ENCODE measurements around the gene GPBP1L1.
"Not testable (repeated sequence)": the region's sequence is repeated elsewhere in the genome, so short reads cannot be mapped to it uniquely, and the experiment has no call there.

The GPBP1L1 gene

DNA sequence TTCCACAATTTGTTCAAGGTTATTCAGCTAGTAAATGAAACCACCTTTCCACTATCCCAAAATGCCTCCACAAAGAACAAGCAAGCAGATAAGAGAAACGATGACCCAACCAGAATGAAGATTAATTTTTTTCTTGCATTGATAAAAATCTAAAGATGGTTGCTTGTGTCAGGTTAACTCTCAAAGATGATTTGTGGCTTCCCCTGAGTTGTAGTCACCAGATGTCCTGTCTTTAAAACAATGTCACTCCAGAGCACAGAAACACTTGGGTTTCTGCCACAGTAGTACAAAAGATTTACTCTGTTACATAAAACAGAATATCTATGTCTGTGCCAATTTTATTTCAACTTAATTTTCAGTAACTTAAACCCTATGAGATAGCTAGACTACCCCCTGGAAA, 51.1 kb downstream of the GPBP1L1 start:
- no peak for DNase-seq (ENCODE audit: low read depth)

- no peak for DNase-seq (ENCODE audit: low read depth)
These were observed 55.9 kb downstream of the GPBP1L1 start for GRCh38 chr1:45630429-45630828.

DNA sequence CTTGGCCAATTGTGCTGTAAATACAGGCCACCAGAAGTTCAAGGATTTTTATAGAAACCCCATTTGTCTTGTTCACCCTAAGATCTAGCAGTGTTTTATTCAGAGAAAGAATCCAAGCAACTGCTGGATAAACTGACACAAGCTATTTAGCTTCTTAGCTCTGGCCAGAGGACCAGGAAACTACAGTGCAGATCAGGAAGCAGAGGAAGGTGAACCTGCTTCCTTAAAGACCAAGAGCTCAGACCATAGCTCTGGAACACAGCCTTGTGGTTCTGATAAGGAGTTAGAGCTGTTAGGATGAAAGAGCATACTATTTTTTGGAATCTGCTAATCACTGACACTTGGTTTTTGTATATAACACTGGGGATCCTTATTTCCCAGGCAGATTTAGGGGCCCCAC, 57.3 kb downstream of the GPBP1L1 start:
- DNase-seq (ENCODE audit: low read depth) = no peak

GRCh38 chr1:45623972-45624371, 62.4 kb downstream of the GPBP1L1 start, which contains the start of gene CCDC17:
CCDC17 (minus strand) TSS chr1:45624054; CDS start chr1:45623909, 145 bp downstream.
- DNase-seq (ENCODE audit: low read depth) = no peak

DNA sequence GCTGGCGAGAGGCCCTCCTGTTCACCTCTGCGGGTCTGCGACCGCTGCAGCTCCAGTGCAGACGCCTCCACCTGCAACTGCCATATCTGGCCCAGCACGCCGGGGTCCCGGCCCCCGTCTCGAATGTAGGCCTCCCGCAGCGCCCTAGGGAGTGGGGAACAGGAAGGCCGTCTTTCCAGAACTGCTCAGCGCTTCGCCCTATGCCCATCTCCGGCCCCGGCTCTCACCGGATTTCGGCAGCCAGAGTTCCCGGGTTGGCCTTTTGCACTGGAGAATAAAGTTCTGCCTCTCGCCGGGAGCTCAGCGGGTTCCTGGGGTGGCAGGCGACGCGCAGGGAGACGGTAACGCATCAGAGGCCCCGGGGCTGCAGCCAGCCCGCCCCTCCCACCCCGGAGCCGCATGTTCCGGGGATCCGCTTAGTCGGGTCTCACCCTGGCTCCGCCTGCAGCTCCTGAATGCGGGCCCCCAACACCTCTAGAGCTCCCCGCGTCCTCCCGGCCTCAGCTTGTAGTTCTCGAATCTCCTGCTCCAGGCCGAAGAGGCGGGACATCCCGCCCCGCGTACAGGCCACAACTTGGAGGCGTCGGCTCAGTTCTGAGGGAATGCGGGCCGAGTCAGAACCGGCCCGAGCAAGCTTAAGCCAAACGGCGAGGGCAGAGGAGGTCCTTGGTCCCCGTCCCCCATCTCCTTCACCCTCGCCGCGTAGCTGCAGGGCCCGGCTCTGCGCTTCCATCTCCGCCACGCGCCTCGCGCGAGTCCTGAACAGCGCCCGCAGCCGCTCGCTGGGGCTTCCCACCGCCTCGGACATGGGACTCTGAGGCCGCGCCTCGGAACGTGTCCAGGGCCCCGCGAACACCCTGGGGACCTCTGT, 63.6 kb downstream of the GPBP1L1 start:
- DNase-seq (ENCODE audit: low read depth) = no peak

- DNase-seq (ENCODE audit: low read depth) = no peak
These were observed 64.3 kb downstream of the GPBP1L1 start for GRCh38 chr1:45621895-45622523.

DNA sequence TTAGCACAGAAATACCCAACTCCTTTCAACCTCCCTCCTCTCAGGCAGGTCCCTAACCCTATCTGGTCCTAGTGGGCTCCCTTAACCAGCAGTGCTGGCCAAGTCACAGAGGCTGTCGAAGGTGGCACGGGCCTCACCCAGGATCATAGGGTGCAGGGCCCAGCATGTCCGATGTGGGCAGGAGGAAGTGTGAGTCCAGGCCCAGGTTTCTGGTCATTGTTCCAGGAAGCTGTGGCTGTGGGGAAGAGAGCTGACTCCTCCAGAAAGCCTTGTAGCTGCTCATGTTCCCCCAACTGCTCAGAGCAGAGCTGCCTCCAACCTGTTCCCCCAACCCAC, 64.9 kb downstream of the GPBP1L1 start:
- no peak for DNase-seq (ENCODE audit: low read depth)

DNA sequence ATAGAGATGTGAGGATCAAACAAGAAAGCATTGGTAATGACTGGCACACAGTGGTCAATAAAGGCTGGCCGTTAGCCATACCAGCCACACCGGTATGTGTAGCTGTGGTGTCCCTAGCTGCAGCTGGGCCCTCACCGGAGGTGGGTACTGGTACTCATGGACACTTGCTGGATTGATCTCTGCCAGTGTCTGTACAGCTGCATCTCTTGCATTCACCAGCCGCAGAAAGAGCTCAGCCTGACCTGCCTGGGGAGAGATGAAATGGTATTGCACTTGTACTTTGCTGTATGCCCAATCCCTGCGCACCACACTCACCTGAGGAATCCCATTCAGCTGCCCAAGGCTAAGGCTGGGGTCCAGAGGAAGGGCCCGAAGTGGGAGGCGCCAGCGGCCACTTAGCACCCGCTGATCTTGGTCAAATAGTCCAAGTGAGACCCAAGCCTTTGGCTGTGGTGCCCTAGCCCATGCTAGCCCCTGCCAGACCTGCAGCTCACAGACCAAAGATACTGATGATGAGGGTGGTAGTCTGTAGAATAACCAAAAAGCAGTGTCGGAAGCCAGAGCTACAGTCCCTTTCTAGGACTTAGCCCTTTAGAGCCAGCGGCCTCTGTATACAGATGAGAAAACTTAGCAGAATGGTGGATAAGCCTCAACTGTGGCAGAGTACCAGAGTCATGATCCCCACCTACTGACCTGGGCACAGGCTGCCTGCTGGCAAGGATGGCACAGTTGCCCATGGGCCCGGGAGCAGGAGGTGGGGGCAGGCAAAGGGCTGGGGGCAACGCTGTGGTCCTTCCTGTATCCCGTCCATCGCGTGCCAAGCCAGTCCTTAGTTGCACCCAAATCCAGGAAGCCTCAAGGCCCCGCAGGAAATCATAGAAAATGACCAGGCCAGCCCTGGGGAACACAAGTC, 65.5 kb downstream of the GPBP1L1 start:
- DNase-seq (ENCODE audit: low read depth) = no peak

DNA sequence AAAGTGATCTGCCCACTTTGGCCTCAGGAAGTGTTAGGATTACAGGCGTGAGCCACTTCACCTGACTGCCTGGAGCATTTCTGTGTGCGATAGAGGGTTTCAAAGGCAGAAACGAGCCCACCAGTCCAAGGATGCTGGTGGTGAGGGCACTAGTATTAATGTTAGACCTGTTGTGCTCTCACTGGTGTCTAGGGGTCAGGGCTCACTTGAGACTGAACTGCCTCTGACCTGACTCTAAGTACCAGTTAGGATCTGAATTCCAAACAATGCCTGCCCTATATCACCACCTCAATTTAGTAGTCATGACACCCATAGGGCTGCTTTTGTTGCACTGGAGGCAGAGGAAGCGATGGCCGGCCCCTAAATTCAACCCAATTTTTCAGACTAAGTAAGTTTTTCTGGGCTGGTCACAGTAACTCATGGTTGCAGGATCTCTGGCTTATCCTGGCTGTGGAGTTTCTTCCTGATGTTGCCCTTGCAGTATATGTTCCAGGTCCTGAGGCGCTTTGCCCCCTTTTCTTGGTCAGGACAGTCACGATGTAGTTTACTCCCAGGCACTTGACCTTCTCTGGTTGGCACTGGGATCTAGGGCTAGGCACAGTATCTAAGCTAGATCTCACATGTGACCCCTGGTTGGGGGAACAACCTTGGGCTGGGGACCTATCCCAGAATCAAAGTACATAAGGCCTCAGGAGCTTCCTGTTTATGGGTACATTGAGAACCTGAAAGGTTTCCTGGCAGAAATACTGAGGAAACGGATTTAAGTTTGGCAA, 67.0 kb downstream of the GPBP1L1 start:
- no peak for DNase-seq (ENCODE audit: low read depth)

DNA sequence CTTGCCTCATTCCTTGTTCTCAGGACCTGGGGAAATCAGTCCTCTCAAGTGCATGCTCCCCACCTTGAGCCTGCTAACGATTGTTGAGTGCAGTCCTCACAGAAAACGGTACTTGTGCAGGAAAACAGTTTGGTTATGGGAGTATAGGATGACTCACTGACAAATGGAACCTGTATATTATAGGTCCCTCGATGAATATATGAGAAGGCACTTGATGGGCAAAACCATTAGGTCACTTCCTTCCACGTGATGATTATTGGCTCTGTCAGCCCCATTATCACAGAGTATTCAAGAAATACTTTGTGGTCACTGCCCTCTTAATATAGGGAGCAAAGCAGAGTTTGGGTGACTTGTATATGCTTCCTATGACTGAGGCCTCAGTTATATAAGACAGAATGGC, 68.7 kb downstream of the GPBP1L1 start:
- DNase-seq (ENCODE audit: low read depth) = peak; percentile 93

GRCh38 chr1:45615885-45616284, 70.4 kb downstream of the GPBP1L1 start:
- DNase-seq (ENCODE audit: low read depth) = no peak

DNA sequence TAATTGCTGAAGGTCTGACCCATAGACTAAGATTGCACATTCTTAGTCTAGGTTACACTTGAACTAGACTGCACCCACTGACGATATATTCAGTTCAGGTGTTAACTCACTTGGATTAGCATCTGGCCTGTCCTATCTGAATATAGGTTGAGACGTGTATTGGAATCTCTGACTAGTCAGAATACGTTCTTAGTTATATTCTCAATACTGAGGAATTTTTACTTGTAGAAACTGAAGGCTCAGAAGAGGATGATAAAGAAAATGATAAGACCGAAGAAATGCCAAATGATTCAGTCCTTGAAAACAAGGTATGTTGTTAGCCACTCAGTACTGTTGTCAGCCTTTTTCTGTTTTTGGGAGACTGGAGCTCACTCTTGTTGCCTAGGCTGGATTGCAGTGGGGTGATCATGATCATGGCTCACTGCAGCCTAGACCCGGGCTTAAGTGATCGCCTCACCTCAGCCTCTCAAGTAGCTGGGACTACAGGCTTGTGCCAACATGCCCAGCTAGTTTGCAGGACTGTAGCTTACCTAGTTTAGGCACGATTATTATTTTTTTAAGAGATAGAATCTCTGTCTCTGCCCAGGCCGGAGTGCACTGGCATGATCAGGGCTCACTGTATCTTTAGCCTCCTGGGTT, 73.3 kb downstream of the GPBP1L1 start:
- no peak for DNase-seq (ENCODE audit: low read depth)

- DNase-seq (ENCODE audit: low read depth) = no peak
These were observed 75.6 kb downstream of the GPBP1L1 start for GRCh38 chr1:45610589-45611226.

- no peak for DNase-seq (ENCODE audit: low read depth)
These were observed 77.9 kb downstream of the GPBP1L1 start for GRCh38 chr1:45608175-45609156.

GRCh38 chr1:45607404-45608074, 78.8 kb downstream of the GPBP1L1 start:
- DNase-seq (ENCODE audit: low read depth) = no peak

DNA sequence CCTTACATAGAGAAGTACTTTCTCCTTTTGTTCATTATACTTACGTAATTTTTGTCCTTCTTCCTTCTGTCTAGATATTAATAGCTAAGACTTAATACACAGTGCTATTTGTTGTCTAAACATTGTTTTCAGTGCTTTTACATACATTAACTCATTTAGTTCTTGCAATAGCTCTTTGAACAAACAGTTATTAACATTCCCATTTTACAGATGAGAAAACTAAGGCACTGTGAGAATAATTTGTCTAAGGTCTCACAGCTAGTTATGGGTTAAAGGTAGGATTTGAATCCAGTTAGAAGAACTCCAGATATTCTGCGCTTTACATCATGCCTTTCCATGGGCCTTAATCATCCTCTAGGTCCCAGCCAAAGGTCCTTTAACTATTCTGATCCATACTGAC, 82.1 kb downstream of the GPBP1L1 start:
- no peak for DNase-seq (ENCODE audit: low read depth)

GRCh38 chr1:45596765-45597164, 89.6 kb downstream of the GPBP1L1 start:
- DNase-seq (ENCODE audit: low read depth) = not testable (repeated sequence)

GRCh38 chr1:45594412-45594811, 91.9 kb downstream of the GPBP1L1 start:
- DNase-seq (ENCODE audit: low read depth) = no peak

- no peak for DNase-seq (ENCODE audit: low read depth)
These were observed 96.5 kb downstream of the GPBP1L1 start for GRCh38 chr1:45589861-45590260.
